Tibial nerve (tissue), 4 donors: ENCODE measurements around the gene RIPOR1.

ENCODE experiments used
- EP300 ChIP-seq, 2 donors: sonication (generic); formaldehyde crosslinking; IDR thresholded peaks; one replicate each; pipeline ENCODE4 v1.6.1; 2017; ENCODE audit warnings: antibody characterized with exemption in 2 of 2, mild to moderate bottlenecking in 1 of 2
- TF ChIP-seq, protein P1 (sequence below), 5 experiments: fragments of 200-600 bp in 3 of 5; fragments of 450-650 bp in 2 of 5; sonication (generic) in 3 of 5; IDR thresholded peaks; one replicate each; pipeline ENCODE4 v1.5.1; 2016 to 2019; ENCODE audit warnings: antibody characterized with exemption in 5 of 5, mild to moderate bottlenecking in 3 of 5, moderate library complexity in 2 of 5

DNA sequence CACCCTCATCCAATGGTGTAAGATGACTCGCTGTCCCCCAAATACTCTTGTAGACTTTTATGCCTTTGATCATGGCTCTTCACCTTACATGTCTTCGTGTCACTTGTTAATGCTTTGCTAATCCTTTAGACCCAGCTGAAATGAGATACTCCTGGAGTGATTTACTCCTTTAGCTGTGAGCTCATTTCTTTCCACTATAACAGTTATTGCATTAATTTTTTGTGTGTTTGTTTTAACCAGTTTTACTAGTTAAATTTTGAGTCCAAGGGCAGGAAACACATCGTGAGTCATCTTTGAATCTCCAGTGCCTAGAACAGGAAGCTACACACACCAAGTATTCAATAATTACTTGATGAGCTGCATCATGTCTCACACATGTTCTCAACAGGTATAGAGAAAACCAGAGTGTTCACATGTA lies 27.2 kb downstream of the RIPOR1 start:
- TF ChIP-seq, protein P1, sequence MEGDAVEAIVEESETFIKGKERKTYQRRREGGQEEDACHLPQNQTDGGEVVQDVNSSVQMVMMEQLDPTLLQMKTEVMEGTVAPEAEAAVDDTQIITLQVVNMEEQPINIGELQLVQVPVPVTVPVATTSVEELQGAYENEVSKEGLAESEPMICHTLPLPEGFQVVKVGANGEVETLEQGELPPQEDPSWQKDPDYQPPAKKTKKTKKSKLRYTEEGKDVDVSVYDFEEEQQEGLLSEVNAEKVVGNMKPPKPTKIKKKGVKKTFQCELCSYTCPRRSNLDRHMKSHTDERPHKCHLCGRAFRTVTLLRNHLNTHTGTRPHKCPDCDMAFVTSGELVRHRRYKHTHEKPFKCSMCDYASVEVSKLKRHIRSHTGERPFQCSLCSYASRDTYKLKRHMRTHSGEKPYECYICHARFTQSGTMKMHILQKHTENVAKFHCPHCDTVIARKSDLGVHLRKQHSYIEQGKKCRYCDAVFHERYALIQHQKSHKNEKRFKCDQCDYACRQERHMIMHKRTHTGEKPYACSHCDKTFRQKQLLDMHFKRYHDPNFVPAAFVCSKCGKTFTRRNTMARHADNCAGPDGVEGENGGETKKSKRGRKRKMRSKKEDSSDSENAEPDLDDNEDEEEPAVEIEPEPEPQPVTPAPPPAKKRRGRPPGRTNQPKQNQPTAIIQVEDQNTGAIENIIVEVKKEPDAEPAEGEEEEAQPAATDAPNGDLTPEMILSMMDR (IDR thresholded peaks at IDR 0.05): no peak
- TF ChIP-seq EP300 (IDR thresholded peaks at IDR 0.05): no peak
